Measurements from ENCODE around the gene KIF2A. TPM values are rescaled to one million over a fixed set of nuclear protein-coding genes. Genes with fewer than 3 reads are reported as not detected.

KIF2A gene
- total and polyA plus RNA-seq, 9 of the 15 experiments (the other 6 are each of a cell fraction or from before 2014, with no cell fraction given) = 42.6 to 126 (median 77.6) TPM

DNA sequence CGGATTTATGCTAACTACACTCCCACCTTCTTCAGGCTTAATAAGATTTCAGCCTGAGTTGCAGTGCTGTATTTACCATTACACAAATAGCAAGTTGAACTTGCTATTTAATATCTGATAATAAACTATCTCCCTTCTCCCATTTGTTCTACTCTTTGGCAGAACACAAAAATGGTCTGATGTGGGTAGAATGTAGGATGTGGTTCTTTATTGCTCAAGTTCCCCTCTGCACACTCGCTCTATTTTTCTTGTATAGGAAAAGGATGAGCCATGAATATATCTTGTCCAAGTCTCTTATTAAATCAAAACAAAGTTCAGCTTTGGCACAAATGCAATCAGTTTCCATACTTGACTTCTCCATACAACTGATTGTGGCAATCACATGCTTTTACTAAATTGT lies 37.2 kb upstream of the KIF2A start:
- no peaks in the 10 kb centered on the region for H3K79me2 ChIP-seq (ENCODE audit: control insufficient read depth, insufficient read depth, low read length)
- H3K9me1 ChIP-seq (ENCODE audit: control insufficient read depth, insufficient read depth, low read length) = no peaks in the 10 kb centered on the region
- no peak overlapping the region for H3K4me2 ChIP-seq (ENCODE audit: insufficient read depth, low read length)
- no peaks in the 10 kb centered on the region for H3K36me3 ChIP-seq (ENCODE audit: control insufficient read depth, insufficient read depth, low read length)
- 36% methylated on average over 2 of the region's 2 CpGs for WGBS (ENCODE audit: insufficient coverage, low coverage, missing lambda C conversion rate)
- no peak overlapping the region for H2AFZ ChIP-seq (ENCODE audit: low read depth, low read length)
- DNase-seq (ENCODE audit: extremely low read depth in 1 of 4, low spot score in 3 of 4) (no peak), FAIRE-seq (no peak), ATAC-seq (no peak)
- ChIA-PET POLR2A (no interaction called here), CTCF (ENCODE audit: low intra/inter-chr PET ratio) (no interaction called here)
- H3K4me3 ChIP-seq = no peak overlapping the region
- no peaks in the 10 kb centered on the region for H3K27me3 ChIP-seq (ENCODE audit: control insufficient read depth in 2 of 2, insufficient read depth in 2 of 2, low read length in 2 of 2)
- H3K9ac ChIP-seq (ENCODE audit: insufficient read depth in 1 of 2, low read depth in 2 of 2, low read length in 2 of 2) = no peak overlapping the region
- H3K4me1 ChIP-seq (replicated peaks in 1 of 2; ENCODE audit: control insufficient read depth in 2 of 2, insufficient read depth in 2 of 2, low read length in 2 of 2) = peaks cover 10 to 26% of the 10 kb centered on the region in 2 experiments; a peak in 4 of 5 replicates
- no peak for TF ChIP-seq ZNF668 (CRISPR knock-in tag; IDR thresholded peaks at IDR 0.05)
- no peak for TF ChIP-seq E2F3 (CRISPR knock-in tag; IDR thresholded peaks at IDR 0.05)
- TF ChIP-seq COPS2 (conservative IDR thresholded peaks at IDR 0.05) = no peak
- TF ChIP-seq ZNF408 (CRISPR knock-in tag; IDR thresholded peaks at IDR 0.05; ENCODE audit: low read depth) = no peak
- TF ChIP-seq, protein P1, sequence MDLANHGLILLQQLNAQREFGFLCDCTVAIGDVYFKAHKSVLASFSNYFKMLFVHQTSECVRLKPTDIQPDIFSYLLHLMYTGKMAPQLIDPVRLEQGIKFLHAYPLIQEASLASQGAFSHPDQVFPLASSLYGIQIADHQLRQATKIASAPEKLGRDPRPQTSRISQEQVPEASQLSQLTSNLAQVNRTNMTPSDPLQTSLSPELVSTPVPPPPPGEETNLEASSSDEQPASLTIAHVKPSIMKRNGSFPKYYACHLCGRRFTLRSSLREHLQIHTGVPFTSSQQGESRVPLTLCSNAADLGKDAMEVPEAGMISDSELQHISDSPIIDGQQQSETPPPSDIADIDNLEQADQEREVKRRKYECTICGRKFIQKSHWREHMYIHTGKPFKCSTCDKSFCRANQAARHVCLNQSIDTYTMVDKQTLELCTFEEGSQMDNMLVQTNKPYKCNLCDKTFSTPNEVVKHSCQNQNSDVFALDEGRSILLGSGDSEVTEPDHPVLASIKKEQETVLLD (IDR thresholded peaks at IDR 0.05) = no peak
- TF ChIP-seq FOXP4 (CRISPR knock-in tag; IDR thresholded peaks at IDR 0.05; ENCODE audit: borderline replicate concordance) = no peak
- TF ChIP-seq ZNF232 (CRISPR knock-in tag; IDR thresholded peaks at IDR 0.05) = no peak
- no peak for TF ChIP-seq CCAR2 (IDR thresholded peaks at IDR 0.05; ENCODE audit: low read depth, low read length)
- no peak for TF ChIP-seq ATF1 (CRISPR knock-in tag; IDR thresholded peaks at IDR 0.05)
- TF ChIP-seq ATF1 (tag; IDR thresholded peaks at IDR 0.05) = no peak
- TF ChIP-seq HNRNPL (IDR thresholded peaks at IDR 0.05; ENCODE audit: low read depth, low read length) = no peak
- intact Hi-C loops (cut with micrococcal nuclease) = loop anchor here (5.0 kb wide), 1 partner anchor 41 kb away; no protein-coding TSS in a partner anchor
- no peaks in the 10 kb centered on the region for H4K20me1 ChIP-seq (replicated peaks; ENCODE audit: control insufficient read depth, insufficient read depth, low read length)
- BruUV-seq (replicated peaks) = no TSS peak
- no peak overlapping the region for H3K27ac ChIP-seq (ENCODE audit: extremely low read depth, low read depth, low read length)
- in situ Hi-C loops (cut with MboI) = no loop called here
- H3K9me3 ChIP-seq (replicated peaks; ENCODE audit: control insufficient read depth, insufficient read depth, low read depth, low read length) = no peaks in the 10 kb centered on the region; the same call in 1 of the 2 replicates
